H1 (cell line): ENCODE data around the gene PDZD2. TPM values are rescaled to one million over a fixed set of nuclear protein-coding genes. Genes with fewer than 3 reads are reported as not detected.

Experiments used
- CTCF ChIA-PET: fragments of 300-600 bp; sonication (Branson Sonifier 250); formaldehyde crosslinking; loops from one replicate; lab custom pipeline; 2021; ENCODE audit not compliant: partially characterized antibody; lab: Charles Lee
- POLR2A ChIA-PET: fragments of 300-600 bp; sonication (Branson Sonifier 250); formaldehyde crosslinking; loops from one replicate; lab custom pipeline; 2021; ENCODE audit warnings: inconsistent platforms; ENCODE audit not compliant: partially characterized antibody; lab: Charles Lee
- DNase-seq, 2 experiments: peaks; one replicate each; pipeline versions ENCODE4 v3.0.0 to v3.0.0-alpha.2; 2010 to 2022; ENCODE audit warnings: low spot score in 2 of 2, low read depth in 1 of 2, mixed read lengths in 1 of 2
- FAIRE-seq: peaks from 2 replicates; lab custom pipeline; 2011; peaks lifted over from hg19 to GRCh38; lab: Jason Lieb, UNC
- H2AFZ ChIP-seq: 2 replicates; pipeline ENCODE4 v1.8.1; 2012; ENCODE audit warnings: low read length, inconsistent platforms
- H2AK5ac ChIP-seq: 2 replicates; pipeline ENCODE4 v1.6.1; 2013; ENCODE audit warnings: low read depth, low read length
- H2BK120ac ChIP-seq: replicated peaks from 2 replicates; pipeline ENCODE3; 2013; ENCODE audit warnings: low read depth, low read length, inconsistent platforms
- H2BK12ac ChIP-seq: 2 replicates; pipeline ENCODE4 v1.6.1; 2013; ENCODE audit warnings: low read depth, low read length
- H2BK15ac ChIP-seq: 2 replicates; pipeline ENCODE4 v1.6.1; 2013; ENCODE audit warnings: low read length
- H2BK20ac ChIP-seq: 2 replicates; pipeline ENCODE4 v1.6.1; 2013; ENCODE audit warnings: low read length
- H2BK5ac ChIP-seq: 2 replicates; pipeline ENCODE4 v1.6.1; 2013; ENCODE audit warnings: low read depth, low read length
- H3K14ac ChIP-seq: 2 replicates; pipeline ENCODE4 v1.6.1; 2013; ENCODE audit warnings: inconsistent platforms; ENCODE audit not compliant: insufficient read length
- H3K18ac ChIP-seq: 2 replicates; pipeline ENCODE4 v1.6.1; 2013; ENCODE audit warnings: low read length; ENCODE audit errors: extremely low read depth
- H3K23ac ChIP-seq: 2 replicates; pipeline ENCODE4 v1.6.1; 2013; ENCODE audit warnings: inconsistent platforms; ENCODE audit not compliant: insufficient read length
- H3K23me2 ChIP-seq: 2 replicates; pipeline ENCODE4 v1.6.1; 2013; ENCODE audit warnings: low read depth, low read length
- H3K27ac ChIP-seq: 2 replicates; pipeline ENCODE4 v1.6.1; 2011; ENCODE audit warnings: low read depth, low read length, inconsistent platforms
- H3K27me3 ChIP-seq, 4 experiments: replicated peaks in 1 of 4; 1 replicate in 1 of 4; 2 replicates in 3 of 4; pipeline versions ENCODE4 v1.6.1 to v1.8.1; 2011 to 2013; ENCODE audit warnings: low read length in 3 of 4, mild to moderate bottlenecking in 3 of 4, inconsistent platforms in 2 of 4, mixed read lengths in 2 of 4, moderate library complexity in 1 of 4; ENCODE audit not compliant: control insufficient read depth in 3 of 4, insufficient read depth in 3 of 4; ENCODE audit errors: extremely low read depth in 1 of 4
- H3K36me3 ChIP-seq, 4 experiments: 2 replicates each; pipeline versions ENCODE4 v1.6.1 to v1.8.1; 2011 to 2013; ENCODE audit warnings: mild to moderate bottlenecking in 4 of 4, low read length in 3 of 4, moderate library complexity in 2 of 4, control low read depth in 1 of 4, inconsistent platforms in 1 of 4; ENCODE audit not compliant: insufficient read depth in 4 of 4, control insufficient read depth in 2 of 4
- H3K4ac ChIP-seq: replicated peaks from 2 replicates; pipeline ENCODE3; 2013; ENCODE audit warnings: low read length, low read depth, mixed read lengths, inconsistent platforms; ENCODE audit not compliant: insufficient read length
- H3K4me1 ChIP-seq, 4 experiments: replicated peaks in 1 of 4; 1 replicate in 1 of 4; 2 replicates in 3 of 4; pipeline versions ENCODE4 v1.6.1 to v1.8.1; 2011 to 2013; ENCODE audit warnings: low read length in 3 of 4, inconsistent platforms in 2 of 4, mixed read lengths in 1 of 4; ENCODE audit not compliant: insufficient read depth in 4 of 4, control insufficient read depth in 3 of 4
- H3K4me2 ChIP-seq, 2 experiments: 2 replicates each; pipeline versions ENCODE4 v1.6.1 to v1.8.1; 2011 to 2013; ENCODE audit warnings: low read depth in 2 of 2, low read length in 2 of 2, control low read depth in 1 of 2, inconsistent platforms in 1 of 2, mild to moderate bottlenecking in 1 of 2; ENCODE audit not compliant: insufficient read depth in 1 of 2
- H3K4me3 ChIP-seq, 4 experiments: fragments of 200-600, 300-600 bp in 1 of 4; sonication (generic), shearing (Covaris generic), sonication (Bioruptor Twin) in 1 of 4; 2 replicates each; pipeline versions ENCODE4 v1.5.1 to v1.8.1; 2011 to 2016; ENCODE audit warnings: low read length in 4 of 4, low read depth in 3 of 4, control low read depth in 2 of 4, inconsistent platforms in 2 of 4, mild to moderate bottlenecking in 2 of 4, mixed read lengths in 1 of 4, moderate library complexity in 1 of 4; ENCODE audit not compliant: insufficient read depth in 2 of 4; ENCODE audit errors: extremely low read depth in 1 of 4
- H3K56ac ChIP-seq: replicated peaks from 2 replicates; pipeline ENCODE3; 2013; ENCODE audit warnings: low read depth, mild to moderate bottlenecking, mixed read lengths, low read length, inconsistent platforms; ENCODE audit not compliant: insufficient read length
- H3K79me1 ChIP-seq: 2 replicates; pipeline ENCODE4 v1.6.1; 2013; ENCODE audit warnings: low read depth, low read length, control low read depth
- H3K79me2 ChIP-seq, 2 experiments: 2 replicates each; pipeline versions ENCODE4 v1.6.1 to v1.8.1; 2012 to 2013; ENCODE audit warnings: low read length in 2 of 2, mild to moderate bottlenecking in 2 of 2, inconsistent platforms in 1 of 2; ENCODE audit not compliant: insufficient read depth in 2 of 2, control insufficient read depth in 1 of 2
- H3K9ac ChIP-seq, 4 experiments: replicated peaks in 1 of 4; 1 replicate in 1 of 4; 2 replicates in 3 of 4; pipeline versions ENCODE4 v1.6.1 to v1.8.1; 2011 to 2013; ENCODE audit warnings: low read depth in 3 of 4, low read length in 3 of 4, control low read depth in 2 of 4, mild to moderate bottlenecking in 2 of 4, moderate library complexity in 2 of 4, inconsistent platforms in 1 of 4; ENCODE audit errors: extremely low read depth in 1 of 4
- H3K9me3 ChIP-seq, 2 experiments: 2 replicates each; pipeline versions ENCODE4 v1.6.1 to v1.8.1; 2012 to 2013; ENCODE audit warnings: mild to moderate bottlenecking in 2 of 2, moderate library complexity in 2 of 2, control low read depth in 1 of 2, inconsistent platforms in 1 of 2, low read depth in 1 of 2, low read length in 1 of 2, mixed read lengths in 1 of 2; ENCODE audit not compliant: insufficient read depth in 2 of 2
- H4K20me1 ChIP-seq, 2 experiments: replicated peaks in 1 of 2; 2 replicates each; pipeline versions ENCODE3 to v1.8.1; 2011 to 2013; ENCODE audit warnings: inconsistent platforms in 2 of 2, low read length in 2 of 2, mild to moderate bottlenecking in 1 of 2; ENCODE audit not compliant: insufficient read depth in 2 of 2, control insufficient read depth in 1 of 2
- H4K5ac ChIP-seq: 2 replicates; pipeline ENCODE4 v1.6.1; 2013; ENCODE audit warnings: low read length, low read depth, mixed read lengths, inconsistent platforms; ENCODE audit not compliant: insufficient read length
- H4K8ac ChIP-seq: 2 replicates; pipeline ENCODE4 v1.8.0; 2013; ENCODE audit warnings: mild to moderate bottlenecking, moderate library complexity, low read length, inconsistent platforms; ENCODE audit not compliant: insufficient read depth; ENCODE audit errors: extremely low read depth
- H4K91ac ChIP-seq: replicated peaks from 2 replicates; pipeline ENCODE3; 2013; ENCODE audit warnings: low read length, mixed read lengths, inconsistent platforms; ENCODE audit not compliant: insufficient read length
- POLR2A ChIP-seq, 2 experiments: IDR thresholded peaks; 1 replicate in 1 of 2; 2 replicates in 1 of 2; pipeline ENCODE4 v1.6.1; 2011; ENCODE audit warnings: low read depth in 2 of 2, low read length in 2 of 2, mild to moderate bottlenecking in 2 of 2; ENCODE audit errors: control extremely low read depth in 1 of 2
- TCF12 ChIP-seq: IDR thresholded peaks from 2 replicates; pipeline ENCODE4 v1.6.1; 2011; ENCODE audit warnings: low read depth, mild to moderate bottlenecking, low read length
- WGBS, 2 experiments: shearing (Covaris generic) in 1 of 2; methylation state at CpG; one replicate each; pipeline versions ENCODE4 v1.1.6 to v1.1.7; 2013 to 2015; ENCODE audit warnings: low lambda C conversion rate in 2 of 2, mixed read lengths in 2 of 2, inconsistent platforms in 1 of 2, low coverage in 1 of 2, missing lambda C conversion rate in 1 of 2; ENCODE audit not compliant: insufficient replicate concordance in 2 of 2, insufficient coverage in 1 of 2, insufficient read length in 1 of 2; ENCODE audit errors: extremely low coverage in 1 of 2, missing lambda C conversion rate in 1 of 2; 5-methylcytosine and 5-hydroxymethylcytosine counted together
- polyA plus RNA-seq, 7 experiments: library from polyadenylated mRNA; depleted of rRNA in 3 of 7; stranded (reverse) in 5 of 7; unstranded in 2 of 7; fragments of >200 nt in 5 of 7; fragments of 200-250 nt in 2 of 7; gene quantifications; 1 replicate in 5 of 7; 2 replicates in 1 of 7; 4 replicates in 1 of 7; pipeline versions ENCODE4 v1.2.1 to v1.2.3, GENCODE V29; 2011 to 2013; ENCODE audit warnings: missing spikeins in 2 of 7, mixed read lengths in 2 of 7
- total RNA-seq: library from RNA; stranded (reverse); fragmentation: NEBNext Ultra II Directional; extraction: Animal tissue kit (Norgen Biotek cat#: 25700); gene quantifications from 2 replicates; pipeline ENCODE4 v1.2.1, GENCODE V29; 2021

Gene PDZD2
- total and polyA plus RNA-seq, 2 of the 8 experiments (the other 6 are each of a cell fraction or from before 2014, with no cell fraction given), result 1.2 to 6.8 TPM

DNA sequence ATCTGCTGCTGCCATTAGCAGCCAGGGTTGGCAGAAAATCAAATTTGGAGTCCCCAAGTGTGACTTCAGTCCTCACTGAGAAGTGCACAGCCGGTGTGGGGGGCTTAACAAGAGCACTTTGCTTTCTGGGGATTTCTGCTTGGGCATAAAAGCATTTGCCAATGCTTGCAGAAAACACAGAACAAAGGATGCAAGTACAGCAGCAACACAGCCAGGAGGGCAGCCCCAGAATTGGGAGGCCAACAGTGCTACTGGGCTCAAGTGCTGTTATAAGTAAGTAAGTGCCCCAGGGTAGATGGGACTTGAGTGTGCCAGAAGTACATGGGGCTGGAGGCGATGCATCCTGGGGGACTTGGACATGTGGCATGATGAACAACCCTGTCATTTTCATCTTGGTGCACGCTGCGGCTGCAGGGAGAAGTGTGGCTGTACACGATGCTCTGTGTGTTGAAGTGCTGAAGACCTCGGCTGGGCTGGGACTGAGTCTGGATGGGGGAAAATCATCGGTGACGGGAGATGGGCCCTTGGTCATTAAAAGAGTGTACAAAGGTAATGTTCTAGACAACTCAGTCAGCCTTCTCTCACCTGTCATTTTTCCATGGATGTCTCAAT is 461.9 kb downstream of the PDZD2 start:
- no peak overlapping the region for H3K9ac ChIP-seq
- no peaks in the 10 kb centered on the region; a peak in 1 of 7 replicates for H3K27me3 ChIP-seq
- no peak overlapping the region for H2BK120ac ChIP-seq
- 95% methylated on average over 8 of the region's 8 CpGs; no CpG with 5 or more reads in 1 of the 2 experiments for WGBS, 2 experiments
- peaks cover 3 to 42% (median 20%) of the 10 kb centered on the region in 4 experiments for H3K36me3 ChIP-seq
- no peak overlapping the region for H4K5ac ChIP-seq
- no peak overlapping the region for H2BK15ac ChIP-seq
- POLR2A ChIA-PET, result no interaction called here
- H3K56ac ChIP-seq, result no peak overlapping the region
- no peaks in the 10 kb centered on the region; the same call in 1 of the 2 replicates for H3K79me1 ChIP-seq
- no peak overlapping the region for H3K23ac ChIP-seq
- FAIRE-seq (no peak), DNase-seq (no peak)
- H4K20me1 ChIP-seq, result peaks cover 2 to 4% of the 10 kb centered on the region in 2 experiments
- H4K8ac ChIP-seq, result no peak overlapping the region
- no peak overlapping the region for H2BK20ac ChIP-seq
- TF ChIP-seq POLR2A (IDR thresholded peaks at IDR 0.05; ENCODE audit: control extremely low read depth in 1 of 2, low read depth in 2 of 2, low read length in 2 of 2) (0 out of 3 replicates have a peak, but pooled peaks of 1 of the 2 experiments have one; percentile 25), TCF12 (no peak)
- TF ChIP-seq, all 59 proteins: peak for 1
- Histone ChIP-seq H2BK5ac (no peak overlapping the region), H3K9me3 (no peaks in the 10 kb centered on the region), H3K18ac (no peak overlapping the region), H2AK5ac (no peak overlapping the region), H2AFZ (no peak overlapping the region), H3K23me2 (no peaks in the 10 kb centered on the region), H3K14ac (no peak overlapping the region), H3K4me3 (no peak overlapping the region), H3K4ac (no peak overlapping the region), H3K79me2 (no peaks in the 10 kb centered on the region), H3K27ac (no peak overlapping the region), H3K4me2 (no peak overlapping the region), H4K91ac (no peak overlapping the region), H2BK12ac (no peak overlapping the region), H3K4me1 (no peaks in the 10 kb centered on the region)
- CTCF ChIA-PET, result interaction anchor here (1.0 to 1.9 kb wide), 5 partner anchors 9 to 276 kb away, joined by 3 to 5 read pairs (median 3); no protein-coding TSS in a partner anchor
